HUES48 (cell line): ENCODE data around the gene GNAZ.

Source experiments
- H3K27ac ChIP-seq: one replicate; pipeline ENCODE4 v1.7.0; 2013; ENCODE audit warnings: low read depth, low read length, inconsistent platforms
- H3K27me3 ChIP-seq: 2 replicates; pipeline ENCODE4 v1.6.1; 2013; ENCODE audit warnings: mild to moderate bottlenecking, low read length; ENCODE audit not compliant: control insufficient read depth, insufficient read depth
- H3K36me3 ChIP-seq: 2 replicates; pipeline ENCODE4 v1.6.1; 2013; ENCODE audit warnings: low read length; ENCODE audit not compliant: control insufficient read depth, insufficient read depth
- H3K4me1 ChIP-seq: 2 replicates; pipeline ENCODE4 v1.6.1; 2013; ENCODE audit warnings: mild to moderate bottlenecking, low read length; ENCODE audit not compliant: control insufficient read depth, insufficient read depth
- H3K4me3 ChIP-seq: 2 replicates; pipeline ENCODE4 v1.5.1; 2013; ENCODE audit warnings: mild to moderate bottlenecking, low read depth, low read length
- H3K9ac ChIP-seq: 2 replicates; pipeline ENCODE4 v1.6.1; 2013; ENCODE audit warnings: mild to moderate bottlenecking, low read depth, low read length, moderate library complexity
- H3K9me3 ChIP-seq: 2 replicates; pipeline ENCODE4 v1.6.1; 2013; ENCODE audit warnings: low read length; ENCODE audit not compliant: control insufficient read depth, insufficient read depth

The GNAZ gene

DNA sequence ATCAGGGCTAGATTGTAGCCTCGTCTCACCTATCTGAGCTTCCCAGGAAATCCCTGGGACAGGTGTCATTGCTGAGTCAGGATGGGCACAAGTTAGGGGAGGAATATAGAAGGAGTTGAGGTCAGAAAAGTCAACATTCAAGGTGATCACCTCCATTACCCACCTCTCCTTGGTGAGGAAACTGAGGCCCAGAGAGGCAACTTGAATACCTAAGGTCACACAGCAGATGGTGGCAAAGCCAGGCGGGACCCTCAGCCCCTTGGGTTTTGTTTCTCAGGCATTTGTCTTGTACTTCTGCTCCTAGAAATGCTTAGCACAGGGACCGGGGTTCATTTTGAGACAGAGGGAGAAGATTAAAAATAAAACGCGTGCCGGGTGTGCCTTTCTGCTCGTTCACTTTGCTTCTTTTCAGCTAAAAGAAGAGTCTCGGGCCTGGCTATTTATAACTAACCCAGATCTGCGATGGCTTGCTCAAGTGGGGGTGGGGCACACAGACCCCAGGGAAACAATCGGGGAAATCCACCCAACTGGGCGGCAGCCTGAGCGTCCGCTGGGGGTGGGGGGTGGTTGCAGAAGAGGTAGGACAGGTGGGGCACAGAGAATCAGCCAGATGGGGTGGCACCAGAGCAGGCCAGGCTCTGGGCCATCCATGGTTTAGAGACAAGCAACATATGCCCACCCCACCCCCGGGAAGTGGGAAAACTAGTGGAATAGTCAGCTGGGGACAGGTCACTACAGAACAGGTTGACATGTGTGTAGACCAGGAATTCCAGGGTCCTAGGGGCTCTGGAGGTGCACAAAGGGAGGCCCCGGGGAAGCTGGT lies 3.9 kb upstream of the GNAZ start:
- no peaks in the 10 kb centered on the region for H3K36me3 ChIP-seq
- H3K27me3 ChIP-seq = peaks cover 32% of the 10 kb centered on the region
- no peak overlapping the region for H3K4me3 ChIP-seq
- no peaks in the 10 kb centered on the region for H3K9me3 ChIP-seq
- no peak overlapping the region for H3K9ac ChIP-seq
- H3K27ac ChIP-seq = no peak overlapping the region
- 0 out of 2 replicates have a peak, but pooled peaks cover 4% of the 10 kb centered on the region for H3K4me1 ChIP-seq

DNA sequence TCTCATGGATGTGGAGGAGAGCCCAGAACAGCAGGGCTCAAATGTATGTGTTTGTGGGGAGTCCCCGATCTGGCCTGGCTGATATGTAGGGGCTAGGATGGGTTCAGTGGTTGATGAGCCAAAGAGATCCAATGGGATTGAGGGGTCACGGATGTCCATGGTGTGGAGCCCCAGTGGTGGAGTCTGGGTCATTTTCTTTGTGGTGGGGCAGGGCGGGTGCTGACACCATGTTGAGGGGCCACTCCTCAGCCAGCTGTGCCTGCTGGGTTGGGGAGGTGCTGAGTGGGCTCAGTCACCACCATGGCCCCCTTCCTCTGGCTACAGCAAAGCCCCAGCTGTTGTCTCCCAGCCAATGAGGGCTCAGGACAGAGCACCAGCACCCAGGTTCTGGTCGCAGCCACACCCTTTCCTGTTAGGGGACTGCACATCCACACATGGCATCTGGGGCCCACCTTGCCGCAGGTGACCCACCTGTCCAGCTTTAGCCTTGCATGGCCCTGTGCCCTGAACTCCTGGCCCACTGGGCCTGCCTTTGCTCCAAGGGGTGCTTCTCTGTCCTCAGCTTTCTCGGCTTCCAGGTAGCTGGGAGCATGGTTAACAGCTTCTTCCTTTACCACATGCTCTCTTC lies 3.2 kb upstream of the GNAZ start:
- Histone ChIP-seq H3K9ac (no peak overlapping the region), H3K4me3 (no peak overlapping the region), H3K36me3 (no peaks in the 10 kb centered on the region), H3K27me3 (peaks cover 39% of the 10 kb centered on the region), H3K27ac (no peak overlapping the region), H3K9me3 (no peaks in the 10 kb centered on the region), H3K4me1 (peaks cover 10% of the 10 kb centered on the region)

DNA sequence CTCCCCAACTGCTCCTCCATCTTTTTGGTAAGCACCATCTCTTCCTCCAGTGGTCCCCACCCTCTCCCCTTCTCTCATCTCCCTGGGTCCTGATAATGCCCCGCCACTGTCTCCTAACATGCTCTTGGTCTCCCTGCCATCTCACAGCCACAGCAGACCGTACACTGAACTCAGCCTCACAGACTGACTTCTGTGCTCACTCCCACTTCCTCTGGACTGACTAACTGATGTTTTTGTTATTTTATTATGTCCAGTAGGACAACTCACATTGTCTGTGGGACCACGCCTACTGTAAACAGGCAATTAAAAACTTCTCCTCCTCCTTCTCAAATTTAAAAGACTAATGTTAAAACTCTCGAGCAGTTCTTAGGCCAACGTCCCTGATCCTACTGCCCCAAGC lies 2.6 kb upstream of the GNAZ start:
- H3K36me3 ChIP-seq = no peaks in the 10 kb centered on the region

DNA sequence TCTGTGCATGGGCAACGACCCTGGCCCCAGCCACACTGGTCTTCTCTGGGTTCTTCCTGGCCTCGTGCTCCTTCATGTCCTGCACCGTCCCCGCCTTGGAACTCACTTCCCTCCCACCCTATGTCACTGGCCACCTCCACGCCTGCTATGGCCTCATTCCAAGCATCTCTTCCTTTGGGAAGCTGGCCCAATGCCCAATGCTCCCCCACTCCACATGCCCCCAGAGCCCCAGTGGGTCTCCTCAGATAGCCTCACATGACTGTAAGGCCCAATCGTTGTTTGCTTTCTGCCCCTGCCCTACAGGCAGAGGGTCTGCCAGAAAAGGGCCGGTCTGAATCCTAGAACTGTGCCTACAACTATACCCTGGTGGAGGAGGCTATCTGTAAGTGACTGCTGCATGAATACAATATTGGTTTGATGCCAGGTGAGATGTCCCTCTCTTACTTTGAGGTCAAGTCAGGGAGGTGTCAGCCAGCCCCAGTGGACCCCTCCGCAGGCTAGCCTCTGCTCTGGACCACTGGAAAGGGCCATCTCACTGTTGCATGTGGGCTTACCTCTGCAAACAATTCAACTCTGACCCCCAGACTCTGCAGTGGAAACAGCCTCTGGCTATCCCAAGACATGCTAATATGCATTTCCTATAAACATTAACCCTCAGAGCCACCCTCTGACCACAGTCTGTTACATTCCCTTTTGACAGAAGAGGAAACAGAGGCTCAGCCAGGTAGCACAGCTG lies 2.1 kb upstream of the GNAZ start:
- Histone ChIP-seq H3K36me3 (no peaks in the 10 kb centered on the region), H3K9me3 (no peaks in the 10 kb centered on the region), H3K9ac (no peak overlapping the region), H3K27me3 (peaks cover 43% of the 10 kb centered on the region), H3K4me3 (no peak overlapping the region), H3K4me1 (peaks cover 16% of the 10 kb centered on the region), H3K27ac (no peak overlapping the region)

More for the DNA sequence above, 2.6 kb upstream of the GNAZ start:
- H3K4me3 ChIP-seq = no peak overlapping the region
- H3K9me3 ChIP-seq = no peaks in the 10 kb centered on the region
- no peak overlapping the region for H3K9ac ChIP-seq
- H3K27me3 ChIP-seq = peaks cover 43% of the 10 kb centered on the region
- no peak overlapping the region for H3K27ac ChIP-seq
- peaks cover 15% of the 10 kb centered on the region for H3K4me1 ChIP-seq

DNA sequence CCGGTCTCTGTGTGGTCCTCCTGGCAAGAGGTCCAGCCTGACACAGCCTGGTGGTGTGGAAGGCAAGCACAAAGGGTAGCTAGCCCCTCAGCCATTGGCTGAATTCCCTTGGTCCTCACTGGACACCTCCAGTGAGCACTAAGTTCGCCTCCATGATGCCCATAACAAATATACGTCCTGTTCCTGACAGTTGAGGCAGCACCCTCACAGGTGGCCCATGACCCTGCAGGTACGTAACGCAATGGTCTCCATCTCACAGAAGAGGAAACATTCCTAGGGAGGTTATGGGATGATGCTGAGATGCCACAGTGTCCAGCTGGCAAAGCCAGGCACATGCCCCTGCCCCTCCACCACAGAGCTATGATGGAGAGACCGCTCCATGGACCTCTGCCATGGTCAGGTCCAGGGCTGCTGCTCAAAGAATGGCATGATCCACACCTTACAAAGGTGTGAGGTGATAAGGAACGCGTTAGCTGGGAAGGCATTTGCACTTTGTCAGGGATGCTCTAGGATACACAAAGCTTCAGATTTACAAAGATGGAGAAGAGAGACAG lies 1.4 kb upstream of the GNAZ start:
- Histone ChIP-seq H3K4me3 (no peak overlapping the region; the same call in 1 of the 2 replicates), H3K27ac (no peak overlapping the region), H3K27me3 (peaks cover 43% of the 10 kb centered on the region), H3K9ac (no peak overlapping the region), H3K36me3 (no peaks in the 10 kb centered on the region), H3K4me1 (peaks cover 16% of the 10 kb centered on the region), H3K9me3 (no peaks in the 10 kb centered on the region)

DNA sequence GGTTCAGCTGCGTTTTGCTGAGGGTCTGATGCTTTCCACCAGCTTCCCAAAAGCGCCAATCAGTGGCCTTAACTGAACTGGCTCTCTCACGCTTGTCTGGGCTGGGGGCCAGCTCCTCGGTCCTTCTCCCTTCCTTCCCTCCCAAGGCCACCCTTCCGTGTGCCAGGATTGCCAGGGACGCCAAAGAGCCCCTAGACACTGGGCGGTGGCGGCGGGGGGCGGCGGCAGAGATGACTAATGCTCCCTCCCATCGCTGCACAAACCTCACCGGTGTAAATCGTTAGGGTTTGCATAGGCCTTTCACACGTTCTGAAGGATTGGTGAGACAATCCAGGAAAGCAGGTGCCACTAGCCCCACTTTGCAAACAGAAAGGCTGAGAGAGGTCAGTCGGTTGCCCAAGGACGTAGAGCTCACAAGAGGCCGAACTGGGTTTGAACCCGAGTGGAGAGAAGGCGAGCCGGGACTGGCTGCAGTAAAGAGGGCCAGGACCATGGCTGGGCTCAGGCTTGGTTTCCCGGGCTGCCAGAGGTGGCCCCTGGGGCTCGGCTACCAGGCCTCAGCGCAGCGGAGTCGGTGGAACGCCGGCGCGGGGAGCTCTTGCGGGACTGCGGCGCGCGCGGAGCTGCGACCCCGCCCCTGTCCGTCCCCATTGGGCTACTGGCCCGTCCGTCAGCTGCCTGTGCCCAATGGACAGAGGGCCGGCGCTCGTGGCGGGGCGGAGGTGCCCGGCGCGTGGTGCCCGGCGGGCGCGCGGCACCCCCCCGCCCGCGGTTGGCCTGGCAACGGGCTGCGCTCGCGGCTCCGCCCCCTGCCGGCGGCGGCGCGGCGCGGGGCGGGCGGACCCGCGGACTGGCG lies 589 bp upstream of the GNAZ start:
- no peaks in the 10 kb centered on the region for H3K36me3 ChIP-seq
- no peak overlapping the region for H3K27ac ChIP-seq
- H3K9ac ChIP-seq = peak overlapping the region; percentile 30; the same call in 1 of the 2 replicates
- peaks cover 43% of the 10 kb centered on the region for H3K27me3 ChIP-seq
- H3K4me3 ChIP-seq = peak overlapping the region; percentile 85
- peaks cover 16% of the 10 kb centered on the region for H3K4me1 ChIP-seq
- H3K9me3 ChIP-seq = no peaks in the 10 kb centered on the region

DNA sequence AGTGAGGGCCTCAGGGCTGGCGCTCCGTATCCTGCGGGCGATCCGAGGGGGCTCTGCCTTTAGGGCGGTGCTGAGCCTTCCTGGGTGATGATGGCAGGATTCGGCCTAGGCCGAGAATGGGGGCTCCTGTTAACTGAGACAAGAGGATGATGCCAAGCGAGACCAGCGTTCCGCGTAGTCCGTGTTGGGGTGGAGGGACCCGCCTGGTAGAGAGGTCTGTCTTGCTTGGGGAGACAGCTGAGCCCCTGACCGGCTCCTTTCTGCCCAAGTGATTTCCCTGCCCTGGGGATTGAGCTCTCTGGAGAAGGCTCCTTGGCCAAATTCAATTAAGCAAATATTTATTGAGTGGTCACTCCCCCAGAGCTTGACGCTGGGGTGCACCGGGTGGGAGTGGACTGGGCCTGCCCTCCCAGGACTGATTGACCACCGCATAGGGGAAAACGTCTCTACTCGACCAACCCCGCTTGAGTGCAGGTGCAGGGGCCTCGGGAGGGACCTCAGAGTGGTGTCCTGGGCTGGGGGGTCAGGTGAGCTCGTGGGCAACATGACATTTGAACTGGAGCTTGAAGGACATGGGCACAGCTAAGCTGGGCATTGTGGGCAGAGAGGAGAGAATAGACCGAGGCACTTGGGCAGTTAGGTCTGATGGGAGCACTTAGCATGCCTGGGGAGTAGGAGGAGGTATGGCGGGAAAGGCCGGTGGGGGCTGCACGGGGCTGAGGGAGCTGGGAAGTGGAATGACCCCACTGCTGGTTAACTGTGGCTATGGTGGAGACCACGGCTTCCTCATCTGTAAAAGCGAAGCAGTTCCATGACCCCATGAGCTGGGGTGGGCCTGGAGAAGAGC lies 1.1 kb downstream of the GNAZ start:
- no peaks in the 10 kb centered on the region for H3K9me3 ChIP-seq
- H3K36me3 ChIP-seq = no peaks in the 10 kb centered on the region
- no peak overlapping the region for H3K9ac ChIP-seq
- H3K4me3 ChIP-seq = peak overlapping the region; percentile 85
- no peak overlapping the region for H3K27ac ChIP-seq
- peaks cover 16% of the 10 kb centered on the region for H3K4me1 ChIP-seq
- peaks cover 43% of the 10 kb centered on the region for H3K27me3 ChIP-seq

DNA sequence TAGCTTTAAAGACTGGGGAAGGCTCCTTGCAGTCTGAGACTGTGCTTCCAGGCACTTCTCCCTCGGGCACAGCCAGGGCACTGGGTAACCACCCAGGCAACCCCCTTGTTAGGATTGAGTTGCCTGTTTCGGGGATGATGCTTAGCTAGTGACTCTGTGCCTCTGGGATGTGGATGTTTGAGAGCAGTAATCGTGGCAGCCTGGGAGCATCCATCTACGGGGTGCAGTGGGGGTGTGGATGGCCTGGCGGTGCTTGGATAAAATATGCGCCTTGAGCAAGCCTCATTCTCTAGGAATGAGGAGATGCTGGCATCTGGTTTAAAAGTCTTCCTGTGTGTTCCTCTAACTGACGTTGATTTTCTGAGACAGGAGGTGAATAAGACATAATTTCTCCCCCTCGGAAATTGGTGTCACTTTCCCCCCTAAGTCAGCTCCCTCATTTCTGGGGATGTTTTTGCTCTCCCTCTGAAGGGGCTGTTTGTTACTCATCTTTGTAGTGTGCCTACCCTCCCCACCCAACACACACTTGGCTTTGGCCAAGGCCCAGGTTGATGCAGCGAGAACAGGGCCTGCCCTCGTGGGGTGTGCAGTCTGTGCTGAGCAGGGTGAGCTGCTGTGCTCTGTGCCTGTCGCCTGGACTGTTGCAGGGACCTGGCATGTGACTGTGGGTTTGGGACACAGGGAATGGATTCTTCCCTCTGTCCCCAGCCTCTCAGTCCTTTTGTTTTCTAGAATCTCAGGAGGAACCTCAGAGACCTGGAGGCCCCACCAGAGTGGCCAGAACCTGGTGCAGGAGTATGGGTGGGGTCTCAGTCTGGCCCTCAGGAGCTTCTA lies 2.0 kb downstream of the GNAZ start:
- Histone ChIP-seq H3K27ac (no peak overlapping the region), H3K36me3 (no peaks in the 10 kb centered on the region), H3K4me3 (no peak overlapping the region), H3K9ac (no peak overlapping the region), H3K9me3 (no peaks in the 10 kb centered on the region), H3K4me1 (peaks cover 16% of the 10 kb centered on the region), H3K27me3 (peaks cover 42% of the 10 kb centered on the region)

DNA sequence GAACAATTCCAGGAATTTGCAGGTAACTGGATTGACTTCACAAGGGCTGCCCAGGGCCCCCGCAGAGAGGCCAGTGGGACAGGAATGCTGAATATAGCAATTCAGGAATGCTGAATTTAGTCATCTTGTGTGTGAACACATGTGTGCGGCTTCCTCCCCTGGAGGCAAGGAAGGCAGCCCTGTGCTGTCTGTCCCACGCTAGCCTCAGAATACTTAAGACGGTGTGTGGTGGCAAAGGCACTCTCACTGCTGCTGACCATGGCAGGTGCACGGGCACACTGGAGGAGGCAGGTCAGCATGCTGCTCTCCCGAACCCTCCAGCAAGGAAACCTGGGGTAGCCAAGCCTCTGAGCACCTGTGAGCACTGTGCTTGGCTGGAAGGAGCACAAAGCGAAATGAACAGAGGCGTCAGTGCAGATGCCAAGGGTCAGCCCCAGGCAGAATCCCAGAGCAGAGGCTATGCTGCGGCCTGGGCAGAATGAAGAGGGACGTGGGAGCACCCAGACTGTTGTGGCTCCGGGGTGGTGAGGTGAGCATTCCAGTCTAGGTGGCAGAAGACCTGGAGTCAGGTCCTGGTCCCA lies 2.7 kb downstream of the GNAZ start:
- Histone ChIP-seq H3K9me3 (no peaks in the 10 kb centered on the region), H3K27ac (no peak overlapping the region), H3K4me1 (peaks cover 16% of the 10 kb centered on the region), H3K36me3 (no peaks in the 10 kb centered on the region), H3K9ac (no peak overlapping the region), H3K4me3 (no peak overlapping the region), H3K27me3 (peaks cover 35% of the 10 kb centered on the region)
